Fibroblast of peridontal ligament (primary cell): ENCODE data around the gene NT5C3A.
"Not testable (repeated sequence)": the region's sequence is repeated elsewhere in the genome, so short reads cannot be mapped to it uniquely, and the experiment has no call there.

Experiments used
- DNase-seq: peaks from one replicate; pipeline ENCODE4 v3.0.0-alpha.2; 2010; ENCODE audit errors: extremely low read depth

Gene NT5C3A

DNA sequence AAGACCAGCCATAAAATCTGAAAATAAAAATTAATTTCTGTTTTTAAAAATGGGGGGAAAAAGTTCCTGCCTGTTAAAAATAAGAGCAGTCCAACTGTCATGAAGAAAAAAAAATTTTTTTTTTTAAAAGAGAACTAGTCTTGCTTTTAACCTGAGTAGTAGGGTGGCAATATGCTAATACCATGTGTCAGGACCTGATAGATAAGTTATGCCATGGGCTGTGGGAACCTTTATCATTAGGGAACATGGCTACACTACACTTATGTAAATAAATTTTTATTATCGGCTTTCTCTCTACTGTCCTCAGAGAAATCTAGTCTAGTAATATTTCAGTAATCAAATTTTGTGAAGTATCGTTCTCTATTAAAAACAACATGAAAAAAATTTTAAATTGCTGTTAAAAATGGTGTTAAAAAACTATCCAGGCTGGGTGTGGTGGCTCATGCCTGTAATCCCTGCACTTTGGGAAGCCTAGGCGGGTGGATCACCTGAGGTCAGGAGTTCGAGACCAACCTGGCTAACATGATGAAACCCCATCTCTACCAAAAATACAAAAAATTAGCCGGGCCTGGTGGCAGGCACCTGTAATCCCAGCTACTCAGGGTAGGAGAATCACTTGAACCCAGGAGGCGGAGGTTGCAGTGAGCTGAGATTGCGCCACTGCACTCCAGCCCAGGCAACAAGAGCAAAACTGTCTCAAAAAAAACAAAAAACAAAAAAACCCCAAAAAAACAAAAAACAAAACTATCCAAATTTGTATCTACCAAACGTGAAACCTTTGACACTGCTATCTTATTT is 20.7 kb downstream of the NT5C3A start:
- DNase-seq = no peak

DNA sequence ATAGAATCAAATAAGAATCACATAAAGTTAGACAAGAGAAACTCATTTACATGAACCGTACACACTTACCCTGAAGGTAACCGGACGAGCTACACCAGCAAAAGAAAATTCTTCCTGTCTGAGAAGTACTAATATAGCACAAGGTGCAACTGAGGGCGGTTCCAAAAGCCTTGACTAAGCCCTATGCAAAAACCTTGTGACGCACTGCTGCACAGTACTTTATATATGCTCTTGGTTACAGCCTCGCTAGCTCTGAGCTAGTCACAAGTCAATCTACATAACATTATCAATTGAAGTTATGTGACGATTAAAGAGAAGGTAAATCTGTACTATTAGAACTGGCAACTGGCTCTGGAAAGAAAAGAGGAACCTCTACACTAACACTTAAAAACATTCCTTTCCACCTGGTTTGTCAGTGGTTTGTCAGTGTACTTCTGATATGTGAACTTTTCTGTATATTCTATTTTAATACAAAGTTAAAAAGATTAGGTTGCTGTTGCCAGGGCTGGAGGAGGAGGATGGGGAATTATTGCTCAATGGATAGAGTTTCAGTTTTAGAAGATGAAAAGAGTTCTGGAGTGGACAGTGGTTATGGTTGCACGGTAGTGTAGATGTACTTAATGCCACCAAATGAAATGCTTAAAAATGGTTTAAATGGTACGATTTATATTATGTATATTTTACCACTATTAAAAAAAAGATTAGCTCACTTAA is 21.6 kb downstream of the NT5C3A start:
- DNase-seq = peak; percentile 65

DNA sequence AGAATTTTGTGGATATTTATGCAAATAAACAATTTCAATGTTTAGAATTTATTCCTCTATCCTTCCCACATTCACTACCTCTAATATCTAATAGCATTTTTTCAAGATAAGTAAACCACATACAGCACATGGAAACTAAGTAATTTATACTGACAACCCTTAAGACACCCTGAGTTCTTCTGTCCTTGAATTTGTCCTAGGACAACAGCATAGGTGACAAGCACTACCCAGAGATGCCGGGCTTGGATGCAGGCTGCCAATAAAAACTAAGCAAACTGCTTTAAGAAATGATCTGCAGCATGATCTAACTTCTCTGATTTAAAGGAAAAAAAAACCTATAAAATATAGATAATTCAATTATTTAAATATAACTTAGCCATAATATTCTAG is 22.7 kb downstream of the NT5C3A start:
- DNase-seq = no peak

DNA sequence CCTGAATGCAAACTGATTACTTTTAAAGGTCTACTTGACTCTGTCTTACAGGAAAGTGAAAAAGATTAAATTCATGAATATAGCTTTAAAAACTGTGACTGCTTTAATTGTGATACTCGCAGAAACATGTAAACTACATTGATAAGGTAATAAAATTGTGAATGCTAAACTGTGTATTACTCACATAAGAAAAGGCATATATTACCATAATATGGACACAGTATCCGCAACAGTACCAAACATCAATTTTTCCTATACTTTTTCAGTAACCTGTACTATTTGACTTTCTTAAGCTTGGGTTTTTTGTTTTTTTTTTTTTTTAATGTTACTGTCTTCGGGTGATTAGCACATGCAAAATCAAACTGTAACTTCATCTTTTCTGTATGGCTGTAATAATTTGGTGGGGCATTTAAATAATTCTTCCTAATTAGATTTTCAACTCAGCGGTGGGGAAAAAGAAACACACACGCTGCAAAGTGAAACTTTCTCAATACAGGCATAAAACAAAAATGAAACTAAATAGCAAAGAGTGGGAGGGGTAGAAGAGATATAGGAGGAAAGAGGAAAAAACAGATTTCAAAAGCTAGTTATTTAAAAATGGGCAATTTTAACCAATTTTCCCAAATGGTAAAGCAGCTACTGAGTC is 23.2 kb downstream of the NT5C3A start:
- peak; percentile 52 for DNase-seq

DNA sequence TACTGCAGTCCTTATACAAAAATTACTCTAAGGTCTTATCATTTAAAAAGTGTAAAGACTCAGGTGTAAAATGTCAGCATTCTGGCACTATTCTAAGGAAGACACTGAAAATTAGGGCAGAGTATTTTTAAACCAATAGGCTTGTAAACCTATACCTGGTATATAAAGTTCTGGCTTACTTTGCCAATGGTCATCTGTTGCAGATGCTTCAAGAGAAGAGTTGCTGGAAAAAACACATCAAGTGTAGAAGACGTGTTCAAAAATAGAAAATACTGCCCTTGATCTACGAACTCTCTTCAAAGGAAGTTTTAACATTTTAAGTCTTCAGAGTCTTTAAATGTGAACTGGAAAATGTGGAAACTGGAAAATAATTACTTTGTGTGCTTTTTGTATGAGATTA is 23.9 kb downstream of the NT5C3A start:
- DNase-seq = no peak

- DNase-seq = no peak
Observed at GRCh38 chr7:33035776-33036175, 26.8 kb downstream of the NT5C3A start.

DNA sequence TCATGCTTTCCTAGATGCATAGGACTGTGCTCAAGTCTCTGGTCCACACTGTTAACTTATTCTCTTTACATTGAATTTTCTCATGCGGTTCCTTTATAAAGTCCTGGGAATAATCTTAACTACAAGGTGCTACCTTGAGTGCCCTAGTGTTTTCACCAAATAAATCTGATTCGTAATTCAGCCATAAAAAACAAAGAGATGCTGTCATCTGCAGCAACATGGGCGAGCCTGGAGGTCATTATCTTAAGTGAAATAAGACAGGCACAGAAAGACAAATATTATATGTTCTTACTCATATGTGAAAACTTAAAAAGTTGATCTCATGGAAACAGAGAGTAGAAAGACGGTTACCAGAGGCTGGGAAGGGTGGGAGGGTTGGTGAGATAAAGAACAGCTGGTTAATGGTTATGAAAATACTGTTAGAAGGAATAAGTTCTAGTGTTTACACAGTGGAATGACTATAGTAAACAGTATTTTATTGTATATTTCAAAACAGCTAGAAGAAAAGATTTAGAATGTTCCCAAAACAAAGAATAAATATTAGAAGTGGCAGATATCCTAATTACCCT is 38.3 kb downstream of the NT5C3A start:
- DNase-seq = no peak

DNA sequence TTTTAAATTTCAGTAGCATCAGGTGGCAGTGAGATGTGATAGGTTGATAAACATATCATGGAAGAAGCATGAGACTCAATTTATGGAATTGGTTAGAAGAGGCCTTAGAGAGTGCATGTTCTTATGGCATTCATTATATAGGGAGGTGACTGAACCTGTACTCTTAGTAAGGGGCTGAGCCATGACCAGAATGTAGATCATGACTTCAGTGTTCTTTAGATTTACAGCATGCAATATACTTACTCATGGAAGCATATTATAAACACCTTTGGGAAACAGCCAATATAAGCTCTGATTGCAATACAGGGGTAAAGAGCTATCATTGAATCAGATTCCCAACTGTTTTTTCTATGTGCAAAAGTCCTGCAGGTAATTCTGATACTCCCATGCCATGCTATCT is 50.2 kb downstream of the NT5C3A start:
- no peak for DNase-seq

- DNase-seq = no peak
Observed at GRCh38 chr7:33009734-33010133, 52.8 kb downstream of the NT5C3A start.

DNA sequence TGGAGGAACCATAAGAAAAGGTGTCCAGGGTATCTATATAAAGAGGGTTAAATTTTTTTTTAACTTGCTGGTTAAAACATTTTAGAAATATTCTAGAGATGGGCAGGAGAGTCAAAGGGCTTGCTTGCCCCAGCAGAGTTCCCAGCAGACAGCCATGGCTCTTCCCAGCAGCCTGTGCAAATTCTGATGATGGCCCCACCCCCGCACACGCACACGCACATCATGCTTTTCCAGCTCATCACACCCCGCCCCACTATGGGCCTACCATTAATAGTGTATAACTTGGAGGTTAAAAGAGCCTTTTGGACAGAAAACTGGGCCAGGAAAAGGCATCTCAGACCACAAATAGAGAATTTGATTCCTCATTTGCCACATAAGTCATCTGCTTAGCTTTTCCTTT is 56.9 kb downstream of the NT5C3A start:
- DNase-seq = not testable (repeated sequence)

- not testable (repeated sequence) for DNase-seq
Observed at GRCh38 chr7:33005193-33005592, 57.4 kb downstream of the NT5C3A start.

DNA sequence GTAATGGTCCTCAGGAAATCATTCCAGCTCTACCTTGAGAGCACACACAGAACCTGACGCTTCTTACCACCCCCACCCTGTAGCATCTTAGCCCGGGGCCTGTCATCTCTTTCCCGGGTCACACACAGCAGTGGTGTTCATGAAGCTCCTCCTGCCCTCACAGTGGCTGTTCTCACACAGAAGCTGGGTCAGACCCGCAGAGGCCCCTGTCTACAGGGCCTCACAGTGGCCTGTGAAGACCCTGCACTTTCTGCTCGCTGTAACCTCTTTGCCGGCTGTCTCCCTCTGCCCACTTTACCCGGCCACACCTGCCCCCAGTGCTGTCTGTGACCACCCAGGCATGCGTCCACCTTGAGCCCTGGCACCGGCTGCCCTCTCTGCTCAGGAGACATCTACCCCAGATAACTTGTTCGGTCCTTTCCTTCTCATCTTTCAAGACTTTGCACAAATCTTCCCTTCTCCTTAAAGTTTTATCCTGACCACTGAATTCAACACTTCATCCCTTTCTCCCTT is 58.4 kb downstream of the NT5C3A start:
- not testable (repeated sequence) for DNase-seq

DNA sequence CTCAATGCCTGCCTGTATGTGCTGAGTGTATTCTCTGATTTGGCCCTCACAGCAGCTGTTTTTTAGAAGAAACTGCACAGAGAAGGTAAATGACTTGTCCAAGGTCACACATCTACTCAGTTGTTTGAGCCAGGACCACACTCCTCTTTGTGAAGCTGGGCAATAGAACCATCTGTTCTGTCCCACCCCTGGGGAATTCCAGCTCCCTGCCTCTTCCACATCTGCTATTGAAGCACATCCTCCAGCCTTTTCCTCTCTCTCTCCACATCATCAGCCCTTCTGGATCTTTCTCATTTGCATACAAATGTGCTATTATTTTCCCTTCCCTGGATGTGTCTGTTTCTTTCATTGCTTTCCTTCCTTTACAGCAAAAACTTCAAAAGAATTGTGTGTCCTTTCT is 59.5 kb downstream of the NT5C3A start:
- not testable (repeated sequence) for DNase-seq

GRCh38 chr7:32999380-32999779 is 63.2 kb downstream of the NT5C3A start:
- DNase-seq = not testable (repeated sequence)

GRCh38 chr7:32998361-32999171 is 64.0 kb downstream of the NT5C3A start:
- peak; percentile 57 for DNase-seq

GRCh38 chr7:32997956-32998355 is 64.6 kb downstream of the NT5C3A start:
- not testable (repeated sequence) for DNase-seq

GRCh38 chr7:32992750-32993149 is 69.8 kb downstream of the NT5C3A start:
- not testable (repeated sequence) for DNase-seq

DNA sequence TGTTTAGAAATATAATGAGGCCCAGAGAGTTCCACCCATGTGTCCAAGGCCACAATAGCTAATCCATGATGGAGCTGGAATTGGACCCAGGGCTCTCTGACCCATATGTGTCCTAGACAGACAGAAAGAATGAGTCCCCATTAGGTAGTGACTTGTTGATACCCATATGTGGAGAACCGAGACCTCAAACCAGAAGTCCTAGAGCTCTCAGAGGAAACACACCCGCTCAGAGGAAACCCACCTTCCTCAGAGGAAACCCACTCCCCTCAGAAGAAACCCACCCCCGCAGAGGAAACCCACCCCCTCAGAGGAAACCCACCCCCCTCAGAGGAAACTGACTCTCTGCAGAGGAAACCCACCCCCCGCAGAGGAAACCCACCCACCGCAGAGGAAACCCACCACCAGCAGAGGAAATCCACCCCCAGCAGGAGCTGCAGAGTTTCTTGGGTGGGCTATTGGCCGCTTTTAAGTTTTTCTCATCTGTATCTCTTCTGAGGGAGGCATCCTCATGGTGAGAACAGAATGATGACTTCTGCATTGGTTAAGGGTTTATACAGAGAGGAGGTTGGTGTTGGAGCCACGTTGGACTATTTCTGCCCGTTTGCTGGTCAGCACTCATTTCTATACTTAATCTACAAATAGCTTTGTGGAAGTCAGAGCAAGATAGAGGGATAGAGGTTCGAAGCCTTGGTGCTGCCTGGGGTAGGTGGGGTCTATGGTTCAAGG is 70.4 kb downstream of the NT5C3A start:
- DNase-seq = not testable (repeated sequence)

- DNase-seq = peak; percentile 78
Observed at GRCh38 chr7:32991068-32991585, 71.4 kb downstream of the NT5C3A start.

DNA sequence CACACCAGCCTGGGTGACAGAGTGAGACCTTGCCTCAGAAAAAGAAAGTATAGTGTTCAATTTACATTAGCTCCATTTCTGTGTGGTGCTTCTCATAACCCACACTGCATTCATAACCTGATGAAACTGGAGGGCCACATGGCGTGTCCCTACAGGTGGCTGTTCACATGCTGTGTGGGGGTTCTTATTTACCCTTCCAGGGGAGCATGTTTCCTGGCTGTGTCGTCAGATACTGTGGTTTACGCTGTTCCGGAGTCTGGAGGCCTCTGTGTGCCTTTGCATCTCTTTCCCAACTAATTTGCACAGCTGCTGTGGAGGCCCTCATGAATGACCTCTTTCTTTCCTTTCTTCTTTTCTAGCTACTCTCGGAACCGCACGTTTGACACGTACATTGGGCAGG is 74.4 kb downstream of the NT5C3A start:
- DNase-seq = not testable (repeated sequence)
